Cardiac muscle cell (in vitro differentiated cells and primary cell): ENCODE measurements around the gene PCDHGA4. TPM values are rescaled to one million over a fixed set of nuclear protein-coding genes. Genes with fewer than 3 reads are reported as not detected.
"Not testable (repeated sequence)": the region's sequence is repeated elsewhere in the genome, so short reads cannot be mapped to it uniquely, and the experiment has no call there.

Experiments used
- DNase-seq, 2 donors: peaks; one replicate each; pipeline versions ENCODE4 v3.0.0 to v3.0.0-alpha.2; 2010 to 2017; ENCODE audit warnings: low read depth in 1 of 2, low spot score in 1 of 2
- H3K27ac ChIP-seq: fragments of 200-600 bp; sonication (generic); 2 replicates; pipeline ENCODE4 v1.5.1; 2016
- H3K27me3 ChIP-seq: fragments of 200-600 bp; sonication (generic); 2 replicates; pipeline ENCODE4 v1.6.0; 2016; ENCODE audit warnings: control low read depth
- H3K36me3 ChIP-seq: fragments of 200-600 bp; sonication (generic); 2 replicates; pipeline ENCODE4 v1.5.1; 2016; ENCODE audit warnings: control low read depth
- H3K4me1 ChIP-seq: fragments of 200-600 bp; sonication (generic); 2 replicates; pipeline ENCODE4 v1.8.1; 2017; ENCODE audit warnings: low read depth, mild to moderate bottlenecking, mixed run types
- H3K4me3 ChIP-seq: fragments of 200-600 bp; sonication (generic); 2 replicates; pipeline ENCODE4 v1.5.1; 2016; ENCODE audit warnings: mild to moderate bottlenecking
- H3K9me3 ChIP-seq: fragments of 200-600 bp; sonication (generic); 2 replicates; pipeline ENCODE4 v1.5.1; 2017; ENCODE audit warnings: low read depth, mild to moderate bottlenecking, control low read depth
- CTCF ChIP-seq: IDR thresholded peaks from 2 replicates; pipeline ENCODE4 v1.5.1; 2012; ENCODE audit warnings: low read depth, mild to moderate bottlenecking, low read length
- polyA plus RNA-seq: library from polyadenylated mRNA; unstranded; fragments of >200 nt; fragmentation: Nextera tagmentation; extraction: Ambion mirVana; gene quantifications from 2 replicates; pipeline ENCODE4 v1.2.1, GENCODE V29; 2016
- total RNA-seq: library from RNA; depleted of rRNA; stranded (reverse); fragments of >200 nt; gene quantifications from 2 replicates; pipeline ENCODE4 v1.2.3, GENCODE V29; 2016

Gene PCDHGA4
- total and polyA plus RNA-seq, 2 experiments from 2014 or later = 0.20 to 1.5 TPM

DNA sequence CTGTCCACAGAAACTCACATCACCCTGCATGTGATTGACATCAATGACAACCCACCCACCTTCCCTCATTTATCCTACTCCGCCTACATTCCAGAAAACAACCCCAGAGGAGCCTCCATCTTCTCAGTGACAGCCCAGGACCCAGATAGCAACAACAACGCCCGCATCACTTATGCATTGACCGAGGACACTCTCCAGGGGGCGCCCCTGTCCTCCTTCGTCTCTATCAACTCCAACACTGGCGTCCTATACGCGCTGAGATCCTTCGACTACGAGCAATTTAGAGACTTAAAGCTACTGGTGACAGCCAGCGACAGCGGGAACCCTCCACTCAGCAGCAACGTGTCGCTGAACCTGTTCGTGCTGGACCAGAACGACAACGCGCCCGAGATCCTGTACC lies 9.5 kb upstream of the PCDHGA4 start:
- no peaks in the 10 kb centered on the region for H3K9me3 ChIP-seq
- H3K4me3 ChIP-seq = no peak overlapping the region
- no peaks in the 10 kb centered on the region for H3K4me1 ChIP-seq
- no peaks in the 10 kb centered on the region for H3K36me3 ChIP-seq
- no peak for DNase-seq
- no peak overlapping the region for H3K27ac ChIP-seq
- H3K27me3 ChIP-seq = no peaks in the 10 kb centered on the region
- TF ChIP-seq CTCF = no peak

DNA sequence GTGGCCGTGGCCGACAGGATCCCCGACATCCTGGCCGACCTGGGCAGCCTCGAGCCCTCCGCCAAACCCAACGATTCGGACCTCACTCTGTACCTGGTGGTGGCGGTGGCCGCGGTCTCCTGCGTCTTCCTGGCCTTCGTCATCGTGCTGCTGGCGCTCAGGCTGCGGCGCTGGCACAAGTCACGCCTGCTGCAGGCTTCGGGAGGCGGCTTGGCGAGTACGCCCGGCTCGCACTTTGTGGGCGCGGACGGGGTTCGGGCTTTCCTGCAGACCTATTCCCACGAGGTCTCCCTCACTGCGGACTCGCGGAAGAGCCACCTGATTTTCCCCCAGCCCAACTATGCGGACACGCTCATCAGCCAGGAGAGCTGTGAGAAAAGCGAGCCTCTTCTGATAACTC lies 8.8 kb upstream of the PCDHGA4 start:
- H3K27ac ChIP-seq, H3K4me1 ChIP-seq, H3K4me3 ChIP-seq, H3K27me3 ChIP-seq, H3K9me3 ChIP-seq, H3K36me3 ChIP-seq, DNase-seq: not testable (repeated sequence)

DNA sequence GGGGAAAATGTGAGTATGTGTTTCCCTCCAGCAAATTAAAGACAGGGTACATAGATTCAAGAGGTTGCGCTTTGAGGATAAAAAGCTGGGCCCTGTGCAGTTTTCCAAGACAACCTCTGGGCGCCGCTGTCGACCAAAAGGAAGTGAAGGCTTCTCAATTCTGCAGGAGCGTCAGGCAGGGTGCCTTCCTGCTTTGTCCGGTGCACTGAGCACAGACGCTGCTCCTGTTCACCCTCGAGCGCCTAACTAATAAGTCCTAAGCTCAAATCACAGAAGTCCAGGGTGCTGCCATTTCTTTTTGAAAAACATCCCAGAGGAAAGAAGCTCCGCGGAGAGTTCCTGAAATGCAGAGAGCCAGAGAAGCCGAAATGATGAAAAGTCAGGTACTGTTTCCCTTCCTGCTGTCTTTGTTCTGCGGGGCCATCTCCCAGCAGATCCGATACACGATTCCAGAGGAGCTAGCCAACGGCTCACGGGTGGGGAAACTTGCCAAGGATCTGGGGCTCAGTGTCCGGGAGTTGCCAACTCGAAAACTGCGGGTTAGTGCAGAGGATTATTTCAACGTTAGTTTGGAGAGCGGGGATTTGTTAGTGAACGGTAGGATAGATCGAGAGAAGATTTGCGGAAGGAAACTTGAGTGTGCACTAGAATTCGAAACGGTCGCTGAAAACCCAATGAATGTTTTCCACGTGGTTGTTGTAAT lies 4.8 kb upstream of the PCDHGA4 start, which contains the start of gene PCDHGB1:
PCDHGB1 (plus strand) TSS at position 183 of the 703 bp plus-strand sequence; CDS start at position 345, 162 bp downstream.
- peak; percentile 30 to 59 for DNase-seq
- TF ChIP-seq CTCF = peak; percentile 53
- H3K4me3 ChIP-seq = no peak within 1 kb of the TSS

GRCh38 chr5:141351591-141351990 lies 3.2 kb upstream of the PCDHGA4 start:
- TF ChIP-seq CTCF = no peak
- Histone ChIP-seq H3K4me3 (no peak overlapping the region), H3K27me3 (no peaks in the 10 kb centered on the region), H3K4me1 (no peaks in the 10 kb centered on the region), H3K9me3 (no peaks in the 10 kb centered on the region), H3K27ac (no peak overlapping the region), H3K36me3 (no peaks in the 10 kb centered on the region)
- DNase-seq = no peak

More for the DNA sequence above, 4.8 kb upstream of the PCDHGA4 start, which contains the start of gene PCDHGB1:
- no peaks in the 10 kb centered on the region for H3K36me3 ChIP-seq
- H3K9me3 ChIP-seq = no peaks in the 10 kb centered on the region
- no peaks in the 10 kb centered on the region for H3K4me1 ChIP-seq
- H3K27ac ChIP-seq = no peak within 1 kb of the TSS
- H3K27me3 ChIP-seq = no peaks in the 10 kb centered on the region

- no peak overlapping the region for H3K4me3 ChIP-seq
- H3K27me3 ChIP-seq = no peaks in the 10 kb centered on the region
- H3K4me1 ChIP-seq = no peaks in the 10 kb centered on the region
- no peak for DNase-seq
- no peaks in the 10 kb centered on the region for H3K36me3 ChIP-seq
- H3K27ac ChIP-seq = no peak overlapping the region
- H3K9me3 ChIP-seq = peaks cover 2% of the 10 kb centered on the region
- no peak for TF ChIP-seq CTCF
Observed at GRCh38 chr5:141355641-141356040, 820 bp downstream of the PCDHGA4 start.

GRCh38 chr5:141356133-141356532 lies 1.3 kb downstream of the PCDHGA4 start:
- no peak for TF ChIP-seq CTCF
- Histone ChIP-seq H3K27me3 (no peaks in the 10 kb centered on the region), H3K36me3 (no peaks in the 10 kb centered on the region), H3K4me3 (no peak overlapping the region), H3K4me1 (no peaks in the 10 kb centered on the region), H3K9me3 (peaks cover 3% of the 10 kb centered on the region), H3K27ac (no peak overlapping the region)
- DNase-seq = no peak
